ENCODE results near the gene BCL2L2. TPM values are rescaled to one million over a fixed set of nuclear protein-coding genes. Genes with fewer than 3 reads are reported as not detected.

Gene BCL2L2
- polyA plus RNA-seq, 1 of the 3 experiments (the other 2 are of a cell fraction) = 30.6 TPM

DNA sequence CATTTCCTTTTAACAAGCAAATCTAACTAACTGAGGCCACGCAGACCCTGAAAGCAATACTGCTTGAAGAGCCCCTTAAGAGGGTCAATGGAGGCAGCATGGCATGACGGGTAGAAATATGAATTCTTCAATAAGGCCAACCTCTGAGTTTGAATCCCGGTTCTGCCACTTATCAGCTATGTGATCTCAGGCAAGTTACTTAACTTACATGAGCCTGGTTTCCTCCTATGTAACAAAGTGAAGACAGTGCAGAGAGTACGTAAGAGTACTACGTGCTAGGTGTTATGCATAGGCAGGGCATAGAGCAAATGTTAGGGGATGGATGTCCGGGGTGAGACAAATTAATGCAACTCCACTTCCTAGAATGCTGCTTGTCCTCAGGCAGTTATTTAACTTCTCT lies 25.4 kb upstream of the BCL2L2 start:
- WGBS (ENCODE audit: low lambda C conversion rate) = 87% methylated on average over 6 of the region's 6 CpGs
- H3F3A ChIP-seq (replicated peaks; ENCODE audit: insufficient read depth) = peaks cover under 1% of the 10 kb centered on the region
- no peaks in the 10 kb centered on the region for H3K9me3 ChIP-seq
- no peak for TF ChIP-seq GABPA (IDR thresholded peaks at IDR 0.05; ENCODE audit: low read depth)
- TF ChIP-seq, protein P1, sequence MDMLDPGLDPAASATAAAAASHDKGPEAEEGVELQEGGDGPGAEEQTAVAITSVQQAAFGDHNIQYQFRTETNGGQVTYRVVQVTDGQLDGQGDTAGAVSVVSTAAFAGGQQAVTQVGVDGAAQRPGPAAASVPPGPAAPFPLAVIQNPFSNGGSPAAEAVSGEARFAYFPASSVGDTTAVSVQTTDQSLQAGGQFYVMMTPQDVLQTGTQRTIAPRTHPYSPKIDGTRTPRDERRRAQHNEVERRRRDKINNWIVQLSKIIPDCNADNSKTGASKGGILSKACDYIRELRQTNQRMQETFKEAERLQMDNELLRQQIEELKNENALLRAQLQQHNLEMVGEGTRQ (IDR thresholded peaks at IDR 0.05; ENCODE audit: borderline replicate concordance, low read depth, low read length) = no peak
- TF ChIP-seq CHD2 (IDR thresholded peaks at IDR 0.05; ENCODE audit: low read length, partially characterized antibody) = no peak
- no peak for TF ChIP-seq TCF12 (IDR thresholded peaks at IDR 0.05)
- no peak for TF ChIP-seq JUND (IDR thresholded peaks at IDR 0.05)
- TF ChIP-seq FOSL2 (IDR thresholded peaks at IDR 0.05; ENCODE audit: borderline replicate concordance, low read depth) = no peak
- no peak for TF ChIP-seq MXI1 (IDR thresholded peaks at IDR 0.05; ENCODE audit: low read depth, low read length)
- no peak for TF ChIP-seq SIN3A (IDR thresholded peaks at IDR 0.05; ENCODE audit: borderline replicate concordance, low read depth, low read length)
- TF ChIP-seq RFX5 (IDR thresholded peaks at IDR 0.05; ENCODE audit: low read length) = no peak
- TF ChIP-seq, protein P2, sequence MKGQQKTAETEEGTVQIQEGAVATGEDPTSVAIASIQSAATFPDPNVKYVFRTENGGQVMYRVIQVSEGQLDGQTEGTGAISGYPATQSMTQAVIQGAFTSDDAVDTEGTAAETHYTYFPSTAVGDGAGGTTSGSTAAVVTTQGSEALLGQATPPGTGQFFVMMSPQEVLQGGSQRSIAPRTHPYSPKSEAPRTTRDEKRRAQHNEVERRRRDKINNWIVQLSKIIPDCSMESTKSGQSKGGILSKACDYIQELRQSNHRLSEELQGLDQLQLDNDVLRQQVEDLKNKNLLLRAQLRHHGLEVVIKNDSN (IDR thresholded peaks at IDR 0.05; ENCODE audit: borderline replicate concordance, low read depth) = no peak
- TF ChIP-seq EP300 (IDR thresholded peaks at IDR 0.05; ENCODE audit: borderline replicate concordance in 1 of 2, low read depth in 1 of 2, low read length in 1 of 2) = no peak
- no peak for TF ChIP-seq FOXM1 (IDR thresholded peaks at IDR 0.05; ENCODE audit: low read depth)
- no peak for TF ChIP-seq MEF2A (IDR thresholded peaks at IDR 0.05; ENCODE audit: borderline replicate concordance, low read depth)
- no peak for TF ChIP-seq EZH2phosphoT487 (IDR thresholded peaks at IDR 0.05; ENCODE audit: borderline replicate concordance, low read depth)
- TF ChIP-seq, protein P3, sequence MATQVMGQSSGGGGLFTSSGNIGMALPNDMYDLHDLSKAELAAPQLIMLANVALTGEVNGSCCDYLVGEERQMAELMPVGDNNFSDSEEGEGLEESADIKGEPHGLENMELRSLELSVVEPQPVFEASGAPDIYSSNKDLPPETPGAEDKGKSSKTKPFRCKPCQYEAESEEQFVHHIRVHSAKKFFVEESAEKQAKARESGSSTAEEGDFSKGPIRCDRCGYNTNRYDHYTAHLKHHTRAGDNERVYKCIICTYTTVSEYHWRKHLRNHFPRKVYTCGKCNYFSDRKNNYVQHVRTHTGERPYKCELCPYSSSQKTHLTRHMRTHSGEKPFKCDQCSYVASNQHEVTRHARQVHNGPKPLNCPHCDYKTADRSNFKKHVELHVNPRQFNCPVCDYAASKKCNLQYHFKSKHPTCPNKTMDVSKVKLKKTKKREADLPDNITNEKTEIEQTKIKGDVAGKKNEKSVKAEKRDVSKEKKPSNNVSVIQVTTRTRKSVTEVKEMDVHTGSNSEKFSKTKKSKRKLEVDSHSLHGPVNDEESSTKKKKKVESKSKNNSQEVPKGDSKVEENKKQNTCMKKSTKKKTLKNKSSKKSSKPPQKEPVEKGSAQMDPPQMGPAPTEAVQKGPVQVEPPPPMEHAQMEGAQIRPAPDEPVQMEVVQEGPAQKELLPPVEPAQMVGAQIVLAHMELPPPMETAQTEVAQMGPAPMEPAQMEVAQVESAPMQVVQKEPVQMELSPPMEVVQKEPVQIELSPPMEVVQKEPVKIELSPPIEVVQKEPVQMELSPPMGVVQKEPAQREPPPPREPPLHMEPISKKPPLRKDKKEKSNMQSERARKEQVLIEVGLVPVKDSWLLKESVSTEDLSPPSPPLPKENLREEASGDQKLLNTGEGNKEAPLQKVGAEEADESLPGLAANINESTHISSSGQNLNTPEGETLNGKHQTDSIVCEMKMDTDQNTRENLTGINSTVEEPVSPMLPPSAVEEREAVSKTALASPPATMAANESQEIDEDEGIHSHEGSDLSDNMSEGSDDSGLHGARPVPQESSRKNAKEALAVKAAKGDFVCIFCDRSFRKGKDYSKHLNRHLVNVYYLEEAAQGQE (IDR thresholded peaks at IDR 0.05; ENCODE audit: low read depth, low read length) = no peak
- TF ChIP-seq POLR2AphosphoS5 (IDR thresholded peaks at IDR 0.05; ENCODE audit: low read depth, low read length) = no peak
- TF ChIP-seq, protein P4, sequence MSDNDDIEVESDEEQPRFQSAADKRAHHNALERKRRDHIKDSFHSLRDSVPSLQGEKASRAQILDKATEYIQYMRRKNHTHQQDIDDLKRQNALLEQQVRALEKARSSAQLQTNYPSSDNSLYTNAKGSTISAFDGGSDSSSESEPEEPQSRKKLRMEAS (IDR thresholded peaks at IDR 0.05; ENCODE audit: low read depth) = no peak
- TF ChIP-seq SMC3 (IDR thresholded peaks at IDR 0.05; ENCODE audit: low read depth, low read length) = no peak
- H3K4me2 ChIP-seq = no peak overlapping the region
- no peak for DNase-seq
- H2AFZ ChIP-seq (ENCODE audit: low read depth) = no peak overlapping the region
- H3K9me2 ChIP-seq = no peaks in the 10 kb centered on the region
- H3K27me3 ChIP-seq (ENCODE audit: insufficient read depth) = no peaks in the 10 kb centered on the region
- peaks cover 7 to 8% of the 10 kb centered on the region in 2 experiments; a peak in 3 of 4 replicates for H3K4me1 ChIP-seq (ENCODE audit: control insufficient read depth in 1 of 2, insufficient read depth in 2 of 2, low read depth in 1 of 2, low read length in 1 of 2)
- H4K20me1 ChIP-seq (ENCODE audit: insufficient read depth) = no peaks in the 10 kb centered on the region
- H3K27ac ChIP-seq (ENCODE audit: low read depth in 2 of 2, low read length in 1 of 2) = no peak overlapping the region
- H3K36me3 ChIP-seq (replicated peaks in 1 of 2; ENCODE audit: control insufficient read depth in 1 of 2, insufficient read depth in 2 of 2, low read length in 1 of 2) = no peaks in the 10 kb centered on the region
- peaks cover 23% of the 10 kb centered on the region; the same call in 1 of the 2 replicates for H3K79me2 ChIP-seq (ENCODE audit: insufficient read depth)
- ChIA-PET POLR2A (no interaction called here), CTCF (interaction anchor here (1.0 to 2.6 kb wide), 5 partner anchors 11 to 279 kb away, joined by 4 to 14 read pairs (median 9); no protein-coding TSS in a partner anchor)
- H3K4me3 ChIP-seq (ENCODE audit: low read depth in 2 of 2, low read length in 1 of 2) = no peak overlapping the region
- H3K9ac ChIP-seq = no peak overlapping the region
